ENCODE data around the gene RNF169.
"Not testable (repeated sequence)": the region's sequence is repeated elsewhere in the genome, so short reads cannot be mapped to it uniquely, and the experiment has no call there.

Gene RNF169

DNA sequence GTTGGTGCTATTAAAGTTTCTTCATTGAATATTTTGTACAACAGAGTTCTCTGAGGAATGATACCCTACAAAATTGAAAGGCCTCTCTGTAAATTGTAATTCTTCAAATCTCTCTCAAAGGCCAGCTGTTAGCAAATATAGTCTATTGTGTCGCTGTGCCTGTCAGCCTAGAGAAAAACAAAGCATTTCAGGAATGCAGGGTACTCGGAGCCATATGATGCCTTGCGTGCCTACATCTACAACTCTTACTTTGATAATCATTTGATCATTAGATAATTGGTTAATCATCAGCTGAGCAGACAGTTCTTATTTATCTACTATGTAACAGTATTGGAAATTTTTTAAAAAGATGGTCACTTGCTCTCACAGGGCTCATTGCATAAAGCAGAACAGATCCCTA lies 67.3 kb downstream of the RNF169 start:
- no peak for TF ChIP-seq TAF1 (IDR thresholded peaks at IDR 0.05; ENCODE audit: borderline replicate concordance, low read depth, low read length)
- TF ChIP-seq POLR2AphosphoS5 (IDR thresholded peaks at IDR 0.05; ENCODE audit: low read depth, low read length), result no peak
- no peak for TF ChIP-seq POLR2A (IDR thresholded peaks at IDR 0.05; ENCODE audit: low read depth, low read length)
- DNase-seq (ENCODE audit: insufficient read length), result no peak
- FAIRE-seq, result no peak

DNA sequence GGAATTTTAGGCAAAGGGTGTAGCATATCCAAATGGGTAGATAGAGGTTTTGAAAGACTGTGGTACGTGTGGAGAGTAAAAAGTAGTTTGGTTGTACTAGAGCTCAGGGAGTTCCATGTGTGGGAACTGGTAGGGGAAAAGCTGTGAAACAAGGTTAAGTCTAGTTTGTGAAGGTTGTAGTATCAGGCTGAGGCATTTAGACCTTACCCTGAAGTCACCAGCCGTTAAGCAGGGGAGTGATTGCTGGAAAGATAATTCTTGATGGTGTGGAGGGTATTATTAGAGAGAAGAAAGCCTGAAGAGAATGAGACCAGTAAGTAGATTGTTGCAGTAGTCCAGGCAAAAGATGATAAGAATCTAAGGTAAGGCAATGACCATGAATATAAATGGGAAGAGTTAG lies 68.0 kb downstream of the RNF169 start:
- no peak for FAIRE-seq
- DNase-seq (ENCODE audit: insufficient read length), result no peak
- TF ChIP-seq TAF1 (IDR thresholded peaks at IDR 0.05; ENCODE audit: borderline replicate concordance, low read depth, low read length) (no peak), POLR2AphosphoS5 (IDR thresholded peaks at IDR 0.05; ENCODE audit: low read depth, low read length) (no peak), POLR2A (IDR thresholded peaks at IDR 0.05; ENCODE audit: low read depth, low read length) (no peak)

DNA sequence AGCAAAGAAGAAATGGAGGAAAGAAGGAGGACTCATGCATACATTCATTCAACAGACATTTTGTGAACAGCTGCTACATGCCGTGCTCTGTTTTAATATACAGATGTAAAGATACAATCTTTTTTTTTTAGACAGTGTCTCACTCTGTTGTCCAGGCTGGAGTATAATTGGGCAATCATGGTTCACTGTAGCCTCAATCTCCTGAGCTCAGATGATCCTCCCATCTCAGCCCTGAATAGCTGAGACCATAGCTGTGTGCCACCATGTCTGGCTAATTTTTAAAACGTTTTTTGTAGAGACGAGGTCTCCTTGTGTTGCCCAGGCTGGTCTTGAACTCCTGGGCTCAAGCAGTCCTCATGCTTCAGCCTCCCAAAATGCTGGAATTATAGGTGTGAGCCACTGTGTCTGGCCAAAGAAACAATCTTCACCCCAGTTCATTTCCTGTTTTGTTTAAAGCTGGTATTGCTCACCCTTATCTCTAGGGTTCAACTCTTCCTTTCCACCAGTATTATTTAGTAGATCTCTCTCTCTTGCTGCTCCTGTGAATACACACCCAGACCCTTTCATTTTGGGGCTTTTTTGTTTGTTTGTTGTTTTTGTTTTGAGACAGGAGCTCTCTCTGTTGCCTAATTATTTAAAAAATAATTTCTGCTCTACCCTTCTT lies 69.8 kb downstream of the RNF169 start:
- TF ChIP-seq POLR2A (IDR thresholded peaks at IDR 0.05; ENCODE audit: low read depth, low read length) (no peak), TAF1 (IDR thresholded peaks at IDR 0.05; ENCODE audit: borderline replicate concordance, low read depth, low read length) (no peak), POLR2AphosphoS5 (IDR thresholded peaks at IDR 0.05; ENCODE audit: low read depth, low read length) (no peak)
- DNase-seq (ENCODE audit: insufficient read length) (no peak), FAIRE-seq (no peak)

DNA sequence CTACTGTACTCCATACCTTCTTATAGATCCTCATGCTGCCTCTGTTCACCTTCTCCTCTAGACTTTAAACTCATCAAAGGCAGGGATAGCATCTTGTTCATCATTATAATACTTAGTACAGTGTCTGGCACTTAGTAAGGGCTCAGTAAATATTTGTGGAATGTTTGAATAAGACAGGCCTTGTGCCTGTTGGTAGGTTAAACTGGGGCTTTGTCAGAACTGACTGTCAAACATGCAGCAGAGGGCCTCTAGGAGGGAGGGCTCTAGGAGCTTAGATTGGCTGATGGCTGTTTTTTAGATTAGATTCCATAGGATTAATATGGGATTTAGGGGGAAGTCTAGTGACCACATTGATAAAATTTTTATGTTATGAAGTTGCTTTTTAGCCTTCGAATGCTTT lies 70.8 kb downstream of the RNF169 start:
- TF ChIP-seq POLR2AphosphoS5 (IDR thresholded peaks at IDR 0.05; ENCODE audit: low read depth, low read length) (no peak), TAF1 (IDR thresholded peaks at IDR 0.05; ENCODE audit: borderline replicate concordance, low read depth, low read length) (no peak), POLR2A (IDR thresholded peaks at IDR 0.05; ENCODE audit: low read depth, low read length) (no peak)
- DNase-seq (ENCODE audit: insufficient read length) (no peak), FAIRE-seq (no peak)

DNA sequence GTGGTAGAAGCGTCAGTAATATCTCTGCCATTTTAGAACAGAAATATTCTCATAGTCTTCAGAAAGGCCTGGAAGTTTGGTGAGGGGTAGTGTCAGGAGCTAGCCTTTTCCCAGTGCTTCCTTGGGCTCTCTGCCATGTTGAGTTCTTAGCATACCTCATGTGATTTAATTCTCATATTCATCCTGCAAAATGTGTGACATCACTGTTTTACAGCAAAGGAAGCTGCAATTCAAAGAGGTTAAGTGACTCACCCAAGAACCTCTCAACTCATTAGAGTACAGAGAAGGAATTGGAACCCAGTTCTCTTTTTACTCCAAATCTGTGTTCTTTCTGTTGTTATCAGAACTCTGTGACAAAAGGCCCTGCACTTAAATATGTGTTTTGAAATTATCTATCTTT lies 72.1 kb downstream of the RNF169 start:
- no peak for TF ChIP-seq TAF1 (IDR thresholded peaks at IDR 0.05; ENCODE audit: borderline replicate concordance, low read depth, low read length)
- TF ChIP-seq POLR2AphosphoS5 (IDR thresholded peaks at IDR 0.05; ENCODE audit: low read depth, low read length), result no peak
- no peak for TF ChIP-seq POLR2A (IDR thresholded peaks at IDR 0.05; ENCODE audit: low read depth, low read length)
- DNase-seq (ENCODE audit: insufficient read length), result no peak
- no peak for FAIRE-seq

DNA sequence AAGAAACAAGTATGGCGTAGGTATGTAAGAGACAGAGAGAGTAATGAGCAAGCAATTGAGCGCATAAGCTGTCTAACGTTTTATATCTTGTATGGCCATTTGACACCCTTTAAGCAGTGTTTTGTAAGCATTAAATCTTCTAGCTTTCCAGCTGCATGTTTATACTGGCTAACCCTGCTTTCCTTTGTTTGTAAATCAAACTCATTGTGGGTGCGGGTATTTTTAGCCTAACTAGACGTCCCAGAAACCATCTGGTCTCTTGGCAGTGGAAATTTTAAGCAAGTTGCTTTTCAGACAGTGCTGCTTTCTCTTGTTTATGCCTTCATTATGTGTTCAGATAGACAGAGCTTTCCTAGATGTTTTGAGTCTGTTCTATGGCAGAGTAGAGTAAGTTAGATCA lies 73.5 kb downstream of the RNF169 start:
- DNase-seq (ENCODE audit: insufficient read length) (no peak), FAIRE-seq (no peak)
- no peak for TF ChIP-seq POLR2AphosphoS5 (IDR thresholded peaks at IDR 0.05; ENCODE audit: low read depth, low read length)
- TF ChIP-seq POLR2A (IDR thresholded peaks at IDR 0.05; ENCODE audit: low read depth, low read length), result no peak
- TF ChIP-seq TAF1 (IDR thresholded peaks at IDR 0.05; ENCODE audit: borderline replicate concordance, low read depth, low read length), result no peak

DNA sequence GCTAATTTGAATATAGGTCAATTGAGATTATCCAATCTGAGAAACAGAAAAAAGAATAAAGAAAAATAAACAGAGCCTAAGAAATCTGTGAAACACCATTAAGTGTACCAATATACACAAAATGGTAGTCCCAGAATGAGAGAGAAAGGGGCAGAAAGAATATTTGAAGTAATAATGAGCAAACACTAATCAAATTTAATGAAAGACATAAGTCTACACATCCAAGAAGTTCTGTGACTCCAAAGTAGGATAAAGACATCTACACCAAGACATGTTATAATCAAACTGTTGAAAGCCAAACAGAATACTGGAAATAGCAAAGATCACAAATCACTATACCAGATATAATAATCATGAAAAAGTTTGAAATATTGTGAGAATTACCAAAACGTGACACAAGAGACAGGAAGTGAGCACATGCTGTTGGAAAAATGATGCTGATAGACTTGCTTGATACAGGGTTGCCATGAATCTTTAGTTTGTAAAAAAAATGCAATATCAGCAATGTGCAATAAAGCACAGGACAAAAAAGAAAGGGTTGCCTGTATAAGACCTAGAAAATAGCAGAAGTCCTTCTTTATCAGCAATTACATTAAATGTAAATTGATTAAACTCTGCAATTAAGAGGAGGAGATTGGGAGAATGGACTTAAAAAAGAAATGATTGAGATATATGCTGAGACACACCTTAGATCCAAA lies 75.8 kb downstream of the RNF169 start:
- no peak for TF ChIP-seq TAF1 (IDR thresholded peaks at IDR 0.05; ENCODE audit: borderline replicate concordance, low read depth, low read length)
- TF ChIP-seq POLR2AphosphoS5 (IDR thresholded peaks at IDR 0.05; ENCODE audit: low read depth, low read length), result no peak
- TF ChIP-seq POLR2A (IDR thresholded peaks at IDR 0.05; ENCODE audit: low read depth, low read length), result no peak
- DNase-seq (ENCODE audit: insufficient read length) (no peak), FAIRE-seq (no peak)

DNA sequence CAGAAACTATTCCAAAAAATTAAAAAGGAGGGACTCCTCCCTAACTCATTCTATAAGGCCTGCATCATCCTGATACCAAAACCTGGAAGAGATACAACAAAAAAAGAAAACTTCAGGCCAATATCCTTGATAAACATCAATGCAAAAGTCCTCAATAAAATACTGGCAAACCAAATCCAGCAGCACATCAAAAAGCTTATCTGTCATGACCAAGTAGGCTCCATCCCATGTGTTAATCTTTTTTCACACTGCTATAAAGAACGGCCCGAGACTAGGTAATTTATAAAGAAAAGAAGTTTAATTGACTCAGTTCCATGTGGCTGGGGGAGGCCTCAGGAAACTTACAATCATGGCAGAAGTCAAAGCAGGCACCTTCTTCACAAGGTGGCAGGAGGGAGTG lies 76.9 kb downstream of the RNF169 start:
- FAIRE-seq; DNase-seq (ENCODE audit: insufficient read length): not testable (repeated sequence)

DNA sequence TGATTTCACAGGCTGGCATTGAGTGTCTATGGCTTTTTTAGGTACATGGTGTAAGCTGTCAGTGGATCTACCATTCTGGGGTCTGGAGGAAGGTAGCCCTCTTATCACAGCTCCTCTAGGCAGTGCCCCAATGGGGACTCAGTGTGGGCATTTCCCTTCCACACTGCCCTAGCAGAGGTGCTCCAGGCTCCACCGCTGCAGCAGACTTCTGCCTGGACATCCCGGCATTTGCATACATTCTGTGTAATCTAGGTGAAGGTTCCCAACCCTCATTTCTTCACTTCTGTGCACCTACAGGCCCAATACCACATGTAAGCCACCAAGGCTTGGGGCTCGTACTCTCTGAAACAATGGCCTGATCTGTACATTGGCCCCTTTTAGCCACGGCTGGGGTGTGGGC lies 78.3 kb downstream of the RNF169 start:
- FAIRE-seq (no peak), DNase-seq (ENCODE audit: insufficient read length) (no peak)
- no peak for TF ChIP-seq POLR2AphosphoS5 (IDR thresholded peaks at IDR 0.05; ENCODE audit: low read depth, low read length)

DNA sequence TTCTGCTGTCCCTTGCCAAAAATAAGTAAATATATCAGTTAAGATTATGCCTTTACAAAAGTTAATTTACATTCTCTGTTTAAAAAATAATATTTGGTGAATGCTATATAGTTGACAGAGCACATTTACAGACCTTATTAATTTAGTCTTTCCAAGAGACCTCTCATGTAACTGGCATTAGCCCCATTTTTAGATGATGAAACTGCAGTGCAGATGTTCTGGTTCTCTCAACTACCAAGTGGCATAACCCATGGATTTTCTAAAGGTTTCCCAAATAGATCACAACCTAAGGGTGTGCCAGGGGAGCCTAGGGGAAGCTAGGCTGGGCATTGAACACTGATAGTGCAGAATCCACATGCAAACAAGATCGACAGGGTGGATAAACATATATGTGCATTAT lies 88.5 kb downstream of the RNF169 start:
- DNase-seq (ENCODE audit: insufficient read length), result no peak
- TF ChIP-seq POLR2A (IDR thresholded peaks at IDR 0.05; ENCODE audit: low read depth, low read length) (no peak), TAF1 (IDR thresholded peaks at IDR 0.05; ENCODE audit: borderline replicate concordance, low read depth, low read length) (no peak), POLR2AphosphoS5 (IDR thresholded peaks at IDR 0.05; ENCODE audit: low read depth, low read length) (no peak)
- FAIRE-seq, result no peak

DNA sequence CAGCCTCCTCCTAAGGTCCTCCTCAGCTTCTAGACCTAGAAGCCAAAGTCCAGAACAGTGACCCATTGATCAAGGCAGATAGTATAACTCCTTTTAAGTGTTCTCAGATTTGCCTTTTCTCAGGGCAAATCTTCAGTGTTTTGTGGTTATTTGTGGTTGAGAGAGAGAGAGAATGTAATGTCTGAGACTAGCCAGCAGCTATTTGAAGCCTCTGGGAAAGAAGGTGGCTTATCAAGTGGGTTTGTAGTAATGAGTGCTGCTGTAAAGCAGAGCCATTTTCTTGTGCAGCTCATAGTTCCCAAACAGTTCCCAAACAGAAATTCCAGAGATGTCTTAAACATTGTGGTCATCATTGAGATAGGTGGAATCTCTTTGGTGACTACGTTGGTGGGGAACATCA lies 89.5 kb downstream of the RNF169 start:
- FAIRE-seq, result no peak
- TF ChIP-seq TAF1 (IDR thresholded peaks at IDR 0.05; ENCODE audit: borderline replicate concordance, low read depth, low read length) (no peak), POLR2AphosphoS5 (IDR thresholded peaks at IDR 0.05; ENCODE audit: low read depth, low read length) (no peak)
- DNase-seq (ENCODE audit: insufficient read length), result no peak

DNA sequence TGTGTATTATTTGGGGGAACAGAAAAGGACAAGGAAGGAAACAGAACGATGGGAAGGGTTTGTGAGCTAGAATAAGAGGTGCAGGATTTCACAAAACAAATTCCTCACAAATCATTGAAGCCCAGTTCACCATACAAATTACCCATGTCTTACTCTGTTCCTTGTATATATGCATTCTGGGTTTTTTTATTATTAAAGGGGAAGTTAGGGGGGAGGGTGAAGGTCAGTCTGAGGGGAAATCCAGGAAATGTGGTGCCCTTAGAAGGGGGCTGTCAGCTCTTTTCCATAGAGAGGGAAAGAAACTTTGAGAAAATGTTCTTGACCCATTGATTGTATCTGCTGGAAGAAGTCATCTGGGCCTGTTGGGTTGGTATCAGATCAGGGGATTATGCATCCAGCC lies 90.8 kb downstream of the RNF169 start:
- DNase-seq (ENCODE audit: insufficient read length) (no peak), FAIRE-seq (no peak)
- no peak for TF ChIP-seq POLR2A (IDR thresholded peaks at IDR 0.05; ENCODE audit: low read depth, low read length)
- TF ChIP-seq POLR2AphosphoS5 (IDR thresholded peaks at IDR 0.05; ENCODE audit: low read depth, low read length), result no peak
- no peak for TF ChIP-seq TAF1 (IDR thresholded peaks at IDR 0.05; ENCODE audit: borderline replicate concordance, low read depth, low read length)
